ENCODE data around the gene JUP.
"Not testable (repeated sequence)": the region's sequence is repeated elsewhere in the genome, so short reads cannot be mapped to it uniquely, and the experiment has no call there.

The JUP gene

DNA sequence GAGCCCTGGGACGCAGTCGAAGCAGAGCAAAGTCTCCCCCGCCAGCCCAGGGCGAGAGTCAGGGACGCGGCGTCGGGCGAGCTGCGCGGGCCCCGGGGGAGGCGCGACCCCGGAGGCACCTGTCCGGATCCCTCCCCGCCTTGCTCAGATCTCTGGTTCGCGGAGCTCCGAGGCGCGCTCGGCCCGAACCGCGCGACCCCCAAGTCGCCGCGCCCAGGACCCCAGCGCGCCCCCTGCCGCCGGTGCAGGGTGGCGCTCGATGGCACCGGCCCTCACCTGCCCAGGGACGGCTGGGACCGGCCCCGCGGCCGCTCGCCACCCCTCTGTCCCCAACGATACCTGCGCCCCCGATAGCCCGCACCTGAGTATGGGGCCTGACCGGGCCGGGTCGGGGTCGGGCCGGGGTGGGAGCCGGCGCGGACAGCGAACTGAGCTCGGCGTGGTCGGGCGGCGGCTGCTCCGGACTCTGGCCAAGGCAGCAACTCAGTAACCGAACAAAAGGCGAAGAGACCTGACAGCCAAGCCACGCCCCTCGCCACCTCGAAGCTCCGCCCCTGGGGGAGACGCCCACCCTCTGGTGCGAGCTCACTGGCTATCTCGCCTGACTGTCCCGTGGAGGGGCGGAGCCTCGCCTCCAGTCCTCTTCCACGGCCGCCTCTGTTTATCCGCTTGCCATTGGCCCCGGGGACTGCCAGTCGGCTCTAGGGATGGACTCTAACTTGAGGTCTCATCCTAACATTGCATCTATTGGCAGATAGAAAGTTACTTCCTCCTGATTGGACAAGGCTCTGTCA is at the start of gene JUP:
TSS of gene JUP (minus strand) at position 485 of the 794 bp plus-strand sequence. CDS start 14,857 bp downstream, outside the sequence.
- DNase-seq (ENCODE audit: low spot score): peak; percentile 100

DNA sequence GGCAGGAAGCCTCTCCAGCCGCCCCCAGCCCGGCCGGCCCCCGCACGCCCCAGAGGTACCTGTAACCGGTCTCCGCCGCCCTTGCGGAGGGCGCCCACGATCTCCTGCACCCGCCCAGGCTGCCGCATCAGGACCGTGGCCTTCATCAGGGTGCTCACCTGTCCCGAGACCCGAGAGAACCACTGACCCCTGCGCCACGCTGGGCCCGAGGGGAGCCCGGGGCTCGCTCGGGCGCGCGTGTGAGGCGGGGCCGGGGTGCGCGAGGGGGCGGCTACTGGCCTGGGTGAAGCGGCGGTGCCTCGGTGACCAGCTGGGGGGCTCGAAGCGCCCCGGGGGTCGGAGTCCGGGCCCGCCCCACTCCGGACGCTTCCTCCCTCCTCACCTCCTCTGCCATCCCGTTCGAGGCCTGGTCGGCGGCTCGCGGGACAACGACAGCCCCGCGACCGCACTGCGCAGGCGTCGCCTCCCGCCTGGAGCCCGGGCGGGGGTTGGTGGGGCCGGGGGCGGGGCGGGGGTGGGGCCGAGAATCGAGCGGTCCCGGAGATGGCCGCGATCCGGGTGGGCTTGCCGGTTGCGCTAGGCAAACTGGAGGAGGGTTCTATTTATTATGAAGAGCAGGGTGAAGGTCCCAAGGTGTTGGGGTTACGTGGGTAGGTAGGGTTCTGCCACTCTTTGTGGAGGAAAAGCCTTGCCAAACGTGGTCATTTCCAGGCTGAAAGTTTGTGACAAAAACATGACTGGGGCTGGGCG is 49.5 kb upstream of the JUP start, which contains the start of gene NT5C3B:
TSS of gene NT5C3B (minus strand) at position 433 of the 750 bp plus-strand sequence. CDS start at position 394, 39 bp downstream.
- DNase-seq (ENCODE audit: low spot score): peak; percentile 68

DNA sequence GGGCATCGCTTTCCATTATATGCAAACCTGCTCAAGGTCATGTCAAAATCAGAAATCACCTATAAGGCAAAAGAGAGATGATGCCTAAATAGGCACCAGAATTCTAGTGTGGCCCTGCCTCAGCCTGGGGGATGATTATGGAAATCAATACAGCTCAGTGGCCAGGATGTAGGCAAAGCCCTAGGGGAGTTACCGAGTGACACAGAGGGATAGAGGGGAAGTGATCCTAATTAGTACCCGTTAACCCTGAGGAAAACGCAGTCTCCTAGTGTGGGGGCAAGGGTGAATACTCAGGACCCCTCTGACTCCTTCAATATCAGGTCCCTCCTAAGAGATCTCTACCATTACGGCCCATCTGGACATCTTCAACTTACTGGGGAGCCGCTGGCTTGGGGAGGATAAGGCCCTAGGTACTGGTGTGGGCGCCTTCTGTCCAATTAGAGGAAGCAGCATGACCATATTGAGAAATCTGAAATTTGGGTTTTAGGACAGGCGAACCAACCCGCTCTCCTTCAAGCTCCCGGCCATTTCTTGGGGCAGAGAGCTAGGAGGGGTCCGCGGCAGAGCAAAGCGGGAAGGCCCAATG is 48.8 kb upstream of the JUP start:
- no peak for DNase-seq (ENCODE audit: low spot score)

DNA sequence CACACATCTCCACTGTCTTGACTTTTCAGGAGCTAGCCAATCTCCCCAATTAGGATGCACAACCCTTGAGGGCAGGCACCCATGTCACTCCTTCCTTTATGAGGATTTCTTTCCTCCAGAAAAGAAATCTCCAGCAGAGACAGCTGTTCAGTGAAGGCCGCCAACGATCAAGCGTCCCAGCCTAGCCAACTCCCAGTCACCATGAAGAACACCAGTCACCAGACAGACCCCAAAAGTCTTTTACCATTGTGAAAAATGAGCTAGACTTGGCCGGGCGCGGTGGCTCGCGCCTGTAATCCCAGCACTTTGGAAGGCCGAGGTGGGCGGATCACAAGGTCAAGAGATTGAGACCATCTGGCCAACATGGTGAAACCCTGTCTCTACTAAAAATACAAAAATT is 43.5 kb upstream of the JUP start:
- not testable (repeated sequence) for DNase-seq (ENCODE audit: low spot score)

DNA sequence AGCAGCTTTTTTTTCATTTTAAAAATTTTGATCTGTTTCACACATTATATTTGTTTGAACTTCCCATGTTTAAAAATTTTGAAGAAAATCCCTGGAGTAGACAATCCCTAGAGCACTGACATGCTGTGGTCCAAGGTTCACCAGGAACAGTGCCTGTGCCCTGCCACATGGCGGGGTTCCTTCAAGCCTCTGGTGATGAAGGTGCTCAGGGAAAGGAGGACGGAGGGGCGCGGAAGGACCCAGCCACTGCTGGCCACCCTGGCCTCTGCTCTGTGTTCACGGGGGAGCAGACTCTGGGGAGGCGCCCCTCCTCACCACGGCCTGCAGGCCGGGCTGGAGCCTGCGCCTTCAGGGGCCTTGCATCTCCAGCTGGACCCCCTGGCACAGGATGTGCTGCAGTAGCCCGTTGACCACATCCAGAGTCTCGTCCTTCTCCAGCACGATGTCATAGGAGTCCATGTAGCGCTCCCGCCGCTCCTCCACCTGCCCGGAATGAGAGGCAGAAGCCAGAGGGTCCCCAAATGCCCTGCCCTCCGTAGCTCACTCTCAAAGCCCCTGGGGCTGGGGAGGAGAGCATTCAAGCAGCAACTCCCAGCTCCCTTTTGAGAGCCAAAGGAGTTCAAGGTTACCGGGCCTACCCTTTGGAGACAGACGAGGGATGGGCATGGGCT is 38.8 kb upstream of the JUP start:
- no peak for DNase-seq (ENCODE audit: low spot score)

DNA sequence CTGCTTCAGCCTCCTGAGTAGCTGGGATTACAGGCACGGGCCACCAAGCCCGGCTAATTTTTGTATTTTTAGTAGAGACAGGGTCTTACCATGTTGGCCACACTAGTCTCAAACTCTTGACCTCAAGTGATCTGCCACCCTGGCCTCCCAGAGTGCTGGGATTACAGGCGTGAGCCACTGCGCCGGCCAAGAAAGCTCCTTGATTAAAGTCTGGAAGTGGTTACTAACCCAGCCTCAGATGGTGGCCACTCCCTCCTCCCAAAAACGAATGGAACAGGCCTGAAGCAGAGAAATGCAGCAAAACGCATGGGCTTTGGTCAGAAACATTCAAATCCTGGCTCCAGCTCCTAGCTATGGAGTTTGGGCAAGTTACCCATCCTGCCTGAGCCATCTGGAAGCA is 37.6 kb upstream of the JUP start:
- DNase-seq (ENCODE audit: low spot score): no peak

DNA sequence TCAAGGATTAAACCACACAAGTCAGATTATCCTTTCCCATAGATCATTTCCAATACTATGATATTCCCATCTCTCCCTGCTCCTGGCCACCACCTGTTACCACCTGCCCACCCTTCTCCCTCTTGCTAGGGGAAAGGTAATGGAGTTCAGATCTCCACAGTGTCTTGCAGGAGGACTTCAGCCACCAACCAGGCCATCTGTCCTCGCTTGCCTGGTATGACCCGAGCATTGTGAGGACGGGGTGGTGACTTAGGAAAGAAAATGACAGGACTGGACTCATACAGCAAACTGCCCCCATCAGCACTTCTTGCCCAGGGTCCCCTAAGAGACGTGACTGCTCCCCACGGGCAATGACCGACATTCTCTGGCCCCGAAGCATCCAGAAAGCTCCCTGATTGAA is 37.1 kb upstream of the JUP start:
- DNase-seq (ENCODE audit: low spot score): no peak

DNA sequence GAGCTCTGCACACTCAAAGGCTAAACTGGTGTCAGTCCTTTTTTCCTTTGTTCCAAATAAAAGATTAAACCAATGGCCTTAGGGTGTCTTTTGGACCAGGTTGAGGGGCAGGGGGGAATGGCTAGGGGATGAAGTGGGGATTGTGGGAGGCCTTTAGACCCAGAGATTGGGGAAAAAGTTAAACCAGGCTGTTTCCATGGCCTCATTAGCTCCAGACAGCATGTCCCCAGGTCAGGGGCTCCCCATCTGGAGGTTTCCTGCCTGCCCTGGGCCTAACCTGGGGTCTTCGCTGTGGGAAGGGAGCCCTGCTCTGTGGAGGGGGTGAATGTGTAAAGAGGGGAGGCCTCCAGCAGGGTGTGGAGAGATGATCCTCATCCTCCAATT is 36.6 kb upstream of the JUP start:
- DNase-seq (ENCODE audit: low spot score): no peak

DNA sequence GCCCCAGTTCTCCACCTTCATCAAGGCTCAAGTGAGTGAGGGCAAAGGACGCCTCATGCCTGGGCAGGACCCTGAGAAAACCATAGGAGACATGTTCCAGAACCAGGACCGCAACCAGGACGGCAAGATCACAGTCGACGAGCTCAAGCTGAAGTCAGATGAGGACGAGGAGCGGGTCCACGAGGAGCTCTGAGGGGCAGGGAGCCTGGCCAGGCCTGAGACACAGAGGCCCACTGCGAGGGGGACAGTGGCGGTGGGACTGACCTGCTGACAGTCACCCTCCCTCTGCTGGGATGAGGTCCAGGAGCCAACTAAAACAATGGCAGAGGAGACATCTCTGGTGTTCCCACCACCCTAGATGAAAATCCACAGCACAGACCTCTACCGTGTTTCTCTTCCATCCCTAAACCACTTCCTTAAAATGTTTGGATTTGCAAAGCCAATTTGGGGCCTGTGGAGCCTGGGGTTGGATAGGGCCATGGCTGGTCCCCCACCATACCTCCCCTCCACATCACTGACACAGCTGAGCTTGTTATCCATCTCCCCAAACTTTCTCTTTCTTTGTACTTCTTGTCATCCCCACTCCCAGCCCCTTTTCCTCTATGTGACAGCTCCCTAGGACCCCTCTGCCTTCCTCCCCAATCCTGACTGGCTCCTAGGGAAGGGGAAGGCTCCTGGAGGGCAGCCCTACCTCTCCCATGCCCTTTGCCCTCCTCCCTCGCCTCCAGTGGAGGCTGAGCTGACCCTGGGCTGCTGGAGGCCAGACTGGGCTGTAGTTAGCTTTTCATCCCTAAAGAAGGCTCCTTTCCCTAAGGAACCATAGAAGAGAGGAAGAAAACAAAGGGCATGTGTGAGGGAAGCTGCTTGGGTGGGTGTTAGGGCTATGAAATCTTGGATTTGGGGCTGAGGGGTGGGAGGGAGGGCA is 36.0 kb upstream of the JUP start:
- no peak for DNase-seq (ENCODE audit: low spot score)

DNA sequence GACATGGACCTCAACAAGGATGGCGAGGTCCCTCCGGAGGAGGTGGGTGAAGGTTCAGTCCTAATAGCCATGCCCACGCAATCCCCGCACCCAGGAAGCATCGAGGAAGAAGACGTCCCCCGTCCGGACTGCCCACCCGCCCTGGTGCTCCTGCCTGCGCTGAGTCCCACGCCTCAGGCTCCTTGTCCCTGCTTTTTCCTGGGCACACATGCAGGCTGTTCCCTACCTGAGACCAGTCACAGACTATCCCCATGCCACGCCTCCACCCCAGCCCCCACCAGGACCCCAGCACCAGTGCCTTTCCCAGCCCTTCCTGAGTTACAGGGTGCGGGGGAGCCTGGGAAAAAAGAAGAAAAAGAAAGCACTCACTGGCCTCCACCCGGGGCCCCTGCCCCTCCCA is 35.3 kb upstream of the JUP start:
- no peak for DNase-seq (ENCODE audit: low spot score)

DNA sequence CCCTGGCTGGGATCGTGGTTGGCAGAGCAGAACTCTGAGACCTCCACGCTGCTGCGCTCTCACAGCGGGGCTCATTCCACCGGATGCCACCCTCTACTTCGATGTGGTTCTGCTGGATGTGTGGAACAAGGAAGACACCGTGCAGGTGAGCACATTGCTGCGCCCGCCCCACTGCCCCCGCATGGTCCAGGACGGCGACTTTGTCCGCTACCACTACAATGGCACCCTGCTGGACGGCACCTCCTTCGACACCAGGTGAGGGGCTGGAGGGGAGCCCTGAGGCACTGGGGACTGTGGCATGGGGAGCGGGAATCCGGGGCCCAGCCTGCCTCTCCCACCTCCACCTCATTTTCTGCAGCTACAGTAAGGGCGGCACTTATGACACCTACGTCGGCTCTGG is 31.5 kb upstream of the JUP start:
- no peak for DNase-seq (ENCODE audit: low spot score)

DNA sequence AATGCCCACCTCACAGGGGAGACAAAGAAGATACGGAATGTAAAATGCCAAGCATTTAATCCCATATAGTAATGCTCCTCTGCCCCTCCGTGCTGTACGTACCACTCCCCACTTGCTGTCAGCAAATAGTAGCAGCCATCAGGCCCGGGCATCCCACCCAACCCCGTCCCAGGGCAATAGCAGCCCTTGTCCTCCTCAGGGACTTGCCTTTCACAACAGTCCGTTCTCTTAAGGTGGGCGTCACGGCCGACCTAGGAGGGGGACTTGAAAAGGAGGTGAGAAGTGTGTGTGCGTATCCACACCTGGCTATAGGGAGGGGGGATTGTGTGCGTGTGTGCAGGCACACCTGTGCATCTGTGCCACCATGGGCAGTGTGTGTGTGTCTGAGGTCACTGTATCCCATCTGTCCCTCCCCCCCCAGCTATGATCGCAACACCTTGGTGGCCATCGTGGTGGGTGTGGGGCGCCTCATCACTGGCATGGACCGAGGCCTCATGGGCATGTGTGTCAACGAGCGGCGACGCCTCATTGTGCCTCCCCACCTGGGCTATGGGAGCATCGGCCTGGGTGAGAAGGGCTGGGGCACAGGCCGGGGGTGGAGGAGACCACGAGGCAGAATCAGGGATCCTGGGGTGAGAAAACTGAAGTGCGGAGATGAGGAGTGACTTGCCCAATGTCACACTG is 30.3 kb upstream of the JUP start:
- no peak for DNase-seq (ENCODE audit: low spot score)

DNA sequence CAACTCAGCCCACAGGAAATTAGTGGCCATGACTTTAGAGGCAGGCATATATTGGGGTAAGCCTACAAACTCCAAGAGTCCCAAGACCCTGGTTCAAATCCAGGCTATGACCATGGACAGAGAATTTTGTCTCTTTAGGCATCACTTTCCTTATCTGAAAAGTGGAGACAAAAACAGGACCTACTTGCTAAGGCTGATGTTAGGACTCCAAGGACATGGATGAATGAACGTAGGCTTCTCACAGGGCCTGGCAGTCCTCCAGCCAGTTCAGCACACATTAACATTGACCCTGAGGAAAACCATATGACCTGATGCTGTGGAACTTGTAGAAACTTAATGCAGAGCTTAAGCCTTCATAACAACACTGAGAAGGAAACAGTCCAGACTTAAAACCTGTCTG is 27.7 kb upstream of the JUP start:
- no peak for DNase-seq (ENCODE audit: low spot score)

DNA sequence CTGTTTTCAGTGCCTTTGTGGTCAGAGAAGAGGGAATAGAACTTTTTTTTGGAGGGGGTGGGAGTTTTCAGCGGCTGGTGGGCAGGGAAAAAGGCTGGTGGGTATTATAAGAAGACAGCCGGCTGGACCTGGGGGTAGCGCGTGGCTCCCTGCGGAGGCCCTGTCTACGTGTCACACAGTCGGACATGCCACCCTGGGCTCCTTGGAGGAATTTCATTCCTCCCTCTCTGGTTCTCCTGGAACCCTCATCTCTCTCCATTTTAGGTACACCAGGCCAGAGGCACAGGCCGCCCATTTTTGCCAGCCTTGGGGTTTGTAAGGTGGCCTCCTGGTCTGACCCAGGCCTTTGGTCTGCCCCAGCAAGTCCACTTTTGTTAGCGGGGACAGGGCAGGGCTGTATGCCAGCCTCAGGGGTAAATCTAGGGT is 27.2 kb upstream of the JUP start:
- no peak for DNase-seq (ENCODE audit: low spot score)

DNA sequence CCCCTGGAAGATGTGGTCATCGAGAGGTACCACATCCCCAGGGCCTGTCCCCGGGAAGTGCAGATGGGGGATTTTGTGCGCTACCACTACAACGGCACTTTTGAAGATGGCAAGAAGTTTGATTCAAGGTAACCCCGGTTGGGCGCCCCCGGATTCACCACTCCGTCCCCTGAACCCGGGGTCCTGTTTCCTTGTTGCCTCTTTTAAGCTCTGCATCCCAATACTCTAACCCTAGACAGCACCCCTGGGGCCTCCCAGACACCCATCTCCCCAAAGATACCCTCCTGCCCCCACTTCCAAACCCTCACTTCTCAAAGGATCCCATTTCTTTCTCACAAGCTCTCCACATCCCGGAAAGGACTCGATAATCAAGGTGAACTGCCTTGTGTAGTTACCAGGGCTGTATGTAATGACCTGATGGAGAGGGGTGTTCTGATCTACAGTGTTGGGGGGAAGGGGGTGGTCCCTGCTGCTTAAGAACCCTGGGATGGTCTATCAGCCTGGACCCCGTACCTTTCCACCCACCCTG is 26.7 kb upstream of the JUP start:
- DNase-seq (ENCODE audit: low spot score): no peak

DNA sequence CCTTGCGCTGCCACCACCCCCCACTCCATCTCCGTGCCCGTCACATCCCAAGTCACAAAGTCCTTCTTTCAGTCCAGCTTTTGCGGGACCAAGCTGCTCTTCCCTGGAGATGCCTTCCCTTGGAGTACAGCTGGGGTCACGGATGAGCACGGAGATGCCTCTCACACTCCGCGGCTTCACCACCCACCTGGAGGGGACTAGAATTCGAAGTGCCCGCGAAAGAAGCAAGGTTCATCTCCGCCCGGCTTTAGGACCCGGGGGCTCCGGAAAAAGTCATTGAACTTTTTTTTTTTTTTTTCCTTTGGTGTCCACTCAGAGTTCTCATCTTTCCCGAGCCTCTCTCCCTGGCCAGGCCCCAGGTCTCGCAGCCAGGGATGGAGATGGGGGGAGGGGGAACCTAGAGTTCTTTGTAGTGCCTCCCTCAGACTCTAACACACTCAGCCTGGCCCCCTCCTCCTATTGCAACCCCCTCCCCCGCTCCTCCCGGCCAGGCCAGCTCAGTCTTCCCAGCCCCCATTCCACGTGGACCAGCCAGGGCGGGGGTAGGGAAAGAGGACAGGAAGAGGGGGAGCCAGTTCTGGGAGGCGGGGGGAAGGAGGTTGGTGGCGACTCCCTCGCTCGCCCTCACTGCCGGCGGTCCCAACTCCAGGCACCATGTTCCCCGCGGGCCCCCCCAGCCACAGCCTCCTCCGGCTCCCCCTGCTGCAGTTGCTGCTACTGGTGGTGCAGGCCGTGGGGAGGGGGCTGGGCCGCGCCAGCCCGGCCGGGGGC is 26.1 kb upstream of the JUP start, which contains the start of gene FKBP10:
TSS of gene FKBP10 (plus strand) at position 624 of the 771 bp plus-strand sequence. CDS start at position 655, 31 bp downstream.
- DNase-seq (ENCODE audit: low spot score): peak; percentile 46

DNA sequence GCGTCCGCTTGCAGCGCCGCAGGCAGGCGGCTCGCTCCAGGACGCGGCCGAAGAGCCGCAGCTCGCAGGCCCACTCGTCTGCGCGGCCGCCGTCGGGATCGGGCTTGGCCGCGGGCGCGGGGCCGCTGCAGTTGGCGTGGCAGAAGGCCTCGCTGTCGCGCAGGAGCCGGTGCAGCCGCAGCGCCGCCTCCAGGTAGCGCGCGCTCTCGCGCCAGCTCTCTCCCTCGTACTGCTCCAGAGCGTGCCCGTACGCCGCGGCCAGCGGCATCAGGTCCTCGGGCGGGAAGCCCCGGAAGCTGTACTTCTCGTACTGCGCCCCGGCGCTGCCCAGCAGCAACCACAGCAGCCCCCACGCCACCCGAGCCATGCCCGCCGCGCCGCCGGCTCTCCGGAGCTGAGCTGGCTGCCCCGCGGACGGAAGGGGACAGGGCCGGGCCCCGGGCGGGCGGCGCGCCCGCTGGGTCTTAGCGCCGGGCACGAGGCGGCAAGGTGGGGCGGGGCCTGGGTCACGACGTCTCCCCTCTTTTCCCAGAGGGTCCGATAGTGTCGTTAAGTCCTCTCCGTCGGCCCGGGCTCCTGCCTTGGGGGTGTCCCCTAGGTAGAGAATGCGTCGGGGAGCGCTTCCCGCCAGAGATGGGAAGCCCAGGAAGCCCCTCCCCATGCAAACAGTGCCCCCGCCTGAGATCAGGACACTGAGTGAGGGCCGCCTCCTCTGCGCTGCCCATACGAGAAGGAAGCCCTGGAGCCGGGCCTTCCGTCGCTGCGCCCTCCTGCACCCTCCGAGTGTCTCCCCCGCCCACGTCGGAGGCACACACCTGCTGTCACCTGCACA is 25.3 kb upstream of the JUP start, which contains the start of gene P3H4:
TSS of gene P3H4 (minus strand) at position 401 of the 832 bp plus-strand sequence. CDS start at position 367, 34 bp downstream.
- peak; percentile 82 for DNase-seq (ENCODE audit: low spot score)

Data from Ammon's horn (tissue), 1 donor.